GM18511 (cell line): ENCODE data around the gene WDR91.
"Not testable (repeated sequence)": the region's sequence is repeated elsewhere in the genome, so short reads cannot be mapped to it uniquely, and the experiment has no call there.

Experiments used
- ATAC-seq: cut with Tn5 transposase; IDR thresholded peaks from one replicate; pipeline ENCODE4 v1.9.1; 2021; ENCODE audit warnings: mild to moderate bottlenecking, moderate library complexity; ENCODE audit not compliant: unreplicated experiment

WDR91 gene

DNA sequence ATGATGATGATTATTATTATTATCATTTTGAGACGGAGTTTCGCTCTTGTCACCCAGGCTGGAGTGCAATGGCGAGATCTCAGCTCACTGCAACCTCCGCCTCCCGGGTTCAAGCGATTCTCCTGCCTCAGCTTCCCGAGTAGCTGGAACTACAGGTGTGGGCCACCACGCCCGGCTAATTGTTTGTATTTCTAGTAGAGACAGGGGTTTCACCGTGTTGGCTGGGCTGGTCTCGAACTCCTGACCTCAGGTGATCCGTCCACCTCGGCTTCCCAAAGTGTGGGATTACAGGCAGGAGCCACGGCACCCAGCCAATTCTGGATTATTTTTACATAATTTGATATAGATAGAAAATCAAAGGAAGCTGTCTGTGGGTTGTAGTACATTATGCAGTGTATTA is 22.8 kb upstream of the WDR91 start:
- not testable (repeated sequence) for ATAC-seq

- no peak for ATAC-seq
Measured at GRCh38 chr7:135233570-135233969, 22.2 kb upstream of the WDR91 start, which contains the start of gene STRA8. Gene STRA8 (plus strand): TSS chr7:135233838. CDS start chr7:135240525, 6,687 bp downstream.

- ATAC-seq: no peak
Measured at GRCh38 chr7:135232720-135233119, 21.4 kb upstream of the WDR91 start.

DNA sequence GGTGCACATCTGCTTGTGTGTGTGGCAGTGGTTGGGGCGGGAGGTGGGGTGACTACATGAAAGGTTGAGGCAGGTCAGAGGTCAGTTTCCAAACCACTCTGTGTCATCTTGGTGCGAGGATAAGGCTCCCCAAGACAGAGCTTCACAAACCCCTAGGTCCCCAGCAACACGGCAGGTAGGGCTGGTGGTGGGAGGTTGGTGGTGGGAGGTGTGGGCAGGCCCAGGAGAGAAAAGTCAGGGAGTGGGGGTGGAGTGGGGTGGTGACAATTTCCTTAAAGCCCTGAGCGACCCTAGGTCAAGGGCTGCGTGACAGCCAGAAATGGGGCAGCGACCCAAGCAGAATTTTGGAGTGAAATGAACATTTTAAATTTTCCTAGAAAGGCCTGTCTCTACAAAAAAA is 20.8 kb upstream of the WDR91 start:
- ATAC-seq: no peak

DNA sequence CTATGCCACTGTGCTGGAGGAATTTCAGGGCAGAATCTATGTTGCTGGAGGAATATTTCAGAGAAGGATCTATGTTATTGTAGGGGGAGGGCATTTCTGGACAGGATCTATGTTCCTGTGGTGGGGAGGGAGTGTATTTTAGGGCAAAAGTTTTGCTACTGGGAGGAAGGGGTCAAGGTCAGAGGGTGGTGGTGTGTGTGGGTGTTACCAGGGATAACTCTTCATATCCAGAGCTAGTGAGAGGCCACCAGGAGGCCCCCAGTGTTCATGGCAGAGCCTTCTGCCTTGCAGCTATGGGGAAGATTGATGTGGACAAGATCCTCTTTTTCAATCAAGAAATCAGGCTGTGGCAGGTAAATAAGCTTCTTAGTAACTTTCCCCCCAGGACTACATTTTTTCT is 20.4 kb upstream of the WDR91 start:
- no peak for ATAC-seq

DNA sequence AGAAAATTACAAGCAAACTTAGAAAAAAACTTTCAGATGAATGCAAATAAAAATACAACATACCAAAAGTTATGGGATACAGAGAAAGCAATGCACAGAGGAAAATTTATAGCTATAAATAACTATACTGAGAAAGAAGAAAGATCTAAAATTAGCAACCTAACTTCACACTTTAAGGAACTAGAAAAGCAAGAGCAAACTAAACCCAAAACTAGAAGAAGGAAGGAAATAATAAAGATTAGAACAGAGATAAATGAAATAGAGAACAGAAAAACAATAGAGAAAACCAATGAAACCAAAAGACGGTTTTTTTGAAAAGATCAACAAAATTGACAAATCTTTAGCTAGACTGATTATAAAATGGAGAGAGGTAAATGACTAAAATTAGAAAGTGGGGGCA is 12.7 kb upstream of the WDR91 start:
- ATAC-seq: no peak

DNA sequence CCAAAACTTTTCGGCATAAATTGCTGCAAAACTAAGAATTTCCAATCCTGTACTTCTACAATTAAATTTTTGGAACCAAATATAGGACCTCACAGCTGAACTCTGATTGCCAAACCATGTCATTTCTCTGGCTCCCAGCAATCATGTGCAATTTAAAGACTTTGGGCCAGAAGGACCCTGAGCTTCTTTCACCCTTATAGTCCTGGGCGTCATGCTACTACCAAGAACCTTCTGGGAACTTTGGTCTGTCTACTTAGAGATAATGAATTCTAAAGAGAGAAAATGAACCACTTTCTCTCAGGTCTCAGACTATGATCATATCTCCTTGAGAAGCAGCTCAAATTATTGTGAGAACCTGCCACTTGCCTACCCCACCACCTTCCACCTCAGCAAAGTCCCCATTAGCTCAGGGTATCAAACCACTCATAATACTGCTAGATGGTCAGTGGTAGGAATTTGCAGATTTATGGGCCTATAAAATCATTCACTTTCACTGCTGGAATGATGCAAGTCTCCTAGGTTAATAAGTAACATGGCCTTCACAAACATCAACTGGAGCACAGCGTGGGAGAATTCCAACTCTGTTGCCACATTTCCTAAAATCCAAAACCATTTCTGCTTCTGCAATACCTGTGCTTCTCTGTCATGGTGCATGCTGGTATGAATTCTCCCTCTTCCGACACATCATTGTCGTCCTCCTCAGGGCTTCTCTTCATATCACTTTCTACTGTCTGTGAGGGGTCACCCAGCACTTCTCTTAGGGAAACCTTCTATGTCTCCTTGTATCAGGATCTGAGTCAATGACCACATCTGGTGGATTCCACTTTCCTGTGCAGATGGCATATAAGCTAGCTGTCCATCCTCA is 6.6 kb upstream of the WDR91 start:
- ATAC-seq: no peak

GRCh38 chr7:135215698-135216097 is 4.4 kb upstream of the WDR91 start:
- no peak for ATAC-seq

- ATAC-seq: no peak
Measured at GRCh38 chr7:135215180-135215579, 3.9 kb upstream of the WDR91 start.

GRCh38 chr7:135213831-135214230 is 2.5 kb upstream of the WDR91 start:
- ATAC-seq: no peak

GRCh38 chr7:135211946-135212685 is 790 bp upstream of the WDR91 start:
- ATAC-seq: not testable (repeated sequence)

DNA sequence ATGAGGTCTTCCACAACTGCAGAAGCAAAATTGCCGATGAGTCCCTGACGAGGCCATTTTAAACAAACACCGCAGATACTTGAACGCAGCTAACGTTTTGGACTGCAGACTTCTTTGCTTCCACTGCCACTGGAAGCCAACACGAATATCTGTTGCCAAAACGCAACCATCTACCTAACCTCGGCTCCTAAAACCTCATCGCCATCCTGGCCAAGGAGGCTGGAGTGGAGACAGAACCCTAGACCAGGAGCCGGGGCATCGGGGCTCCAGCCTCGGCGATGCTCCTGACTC is 493 bp downstream of the WDR91 start:
- ATAC-seq: peak; percentile 5

GRCh38 chr7:135209225-135209834 is 2.0 kb downstream of the WDR91 start:
- no peak for ATAC-seq

GRCh38 chr7:135208102-135208793 is 3.1 kb downstream of the WDR91 start:
- ATAC-seq: no peak

DNA sequence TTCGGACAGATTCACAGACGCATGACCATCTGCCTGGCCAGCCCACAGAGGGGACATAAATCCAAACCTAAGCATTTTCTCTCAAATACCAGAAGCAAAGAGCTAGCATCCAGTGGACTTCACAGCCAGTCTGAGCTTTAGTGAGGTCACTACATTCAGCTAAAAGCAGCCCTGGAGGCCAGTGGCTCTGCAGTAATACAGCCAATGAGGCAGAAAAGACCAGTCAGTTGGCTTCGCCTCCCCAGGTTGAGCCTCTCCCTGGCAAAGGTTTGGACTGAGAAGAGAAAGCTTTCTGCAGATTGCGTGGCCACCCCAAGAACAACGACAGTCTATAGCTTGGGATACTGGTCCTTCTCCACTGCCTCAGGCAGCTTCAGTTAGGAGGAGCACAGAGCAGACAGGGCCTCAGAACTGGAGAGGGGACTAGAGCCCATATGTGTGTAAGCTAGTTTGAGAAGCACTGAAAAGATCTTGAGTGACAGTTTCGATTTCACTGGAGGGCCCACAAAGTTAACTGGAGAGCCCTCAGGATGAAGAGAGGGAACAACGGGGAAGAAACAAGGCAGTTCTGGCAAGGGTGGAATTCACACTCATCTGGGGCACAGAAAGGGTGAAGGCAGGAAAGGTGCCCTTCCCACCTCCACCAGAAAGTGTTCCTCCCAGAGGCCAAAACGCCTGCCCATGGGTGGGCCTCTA is 3.8 kb downstream of the WDR91 start:
- ATAC-seq: peak; percentile 22

DNA sequence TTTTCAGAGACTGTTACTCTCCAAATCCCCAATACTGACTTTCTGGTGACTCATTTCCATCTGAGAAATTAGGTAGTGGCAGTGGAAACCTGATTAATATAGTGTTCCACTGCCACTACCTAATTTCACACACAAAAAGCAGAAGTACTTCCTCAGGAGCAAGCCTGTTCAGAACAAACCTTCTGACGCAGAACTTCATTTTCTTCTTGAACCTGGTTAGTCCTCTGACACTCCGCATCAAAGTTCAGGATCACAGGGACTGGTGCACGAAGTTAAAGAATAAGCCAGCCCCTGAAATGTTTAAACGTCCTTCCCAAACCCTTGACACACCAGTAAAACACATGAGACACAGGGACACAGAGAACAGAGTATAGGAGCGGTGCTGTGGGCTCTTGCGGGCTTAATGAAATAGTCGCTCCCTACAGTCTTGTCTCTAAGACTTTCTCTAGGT is 4.4 kb downstream of the WDR91 start:
- peak; percentile 39 for ATAC-seq

GRCh38 chr7:135205850-135206249 is 5.5 kb downstream of the WDR91 start:
- ATAC-seq: no peak

GRCh38 chr7:135204876-135205275 is 6.5 kb downstream of the WDR91 start:
- ATAC-seq: no peak

- ATAC-seq: no peak
Measured at GRCh38 chr7:135204341-135204749, 7.0 kb downstream of the WDR91 start.

DNA sequence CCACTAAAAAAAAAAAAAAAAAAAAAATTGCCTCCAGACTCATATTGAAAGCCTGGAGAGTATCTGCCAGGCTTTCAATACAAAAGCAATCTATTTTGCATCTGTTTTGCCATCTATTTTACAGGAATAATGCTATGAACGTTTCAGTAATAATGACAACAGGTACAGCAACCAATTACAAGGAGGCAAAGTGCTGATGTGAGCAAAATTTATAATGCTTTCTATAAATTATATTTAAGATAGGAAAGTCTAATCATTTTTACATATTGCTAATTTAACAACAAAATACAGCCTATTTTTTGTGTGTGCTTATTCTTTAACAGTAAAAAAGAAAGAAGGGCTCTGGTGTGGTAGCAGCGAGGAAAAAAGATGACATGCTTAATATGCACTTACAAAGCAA is 10.0 kb downstream of the WDR91 start:
- ATAC-seq: no peak
